VCaP (cell line): Measurements from ENCODE around the gene HOXC13.

ENCODE experiments used
- H3K27ac ChIP-seq: fragments of 450-650 bp; 2 replicates; pipeline ENCODE4 v1.5.1; 2017
- TF ChIP-seq, protein P1 (sequence below): fragments of 450-650 bp; conservative IDR thresholded peaks from 2 replicates; pipeline ENCODE4 v1.5.1; 2017; ENCODE audit warnings: mild to moderate bottlenecking, moderate library complexity

HOXC13 gene

GRCh38 chr12:53953831-53954693, 15.4 kb downstream of the HOXC13 start:
- no peak overlapping the region for H3K27ac ChIP-seq
- TF ChIP-seq, protein P1, sequence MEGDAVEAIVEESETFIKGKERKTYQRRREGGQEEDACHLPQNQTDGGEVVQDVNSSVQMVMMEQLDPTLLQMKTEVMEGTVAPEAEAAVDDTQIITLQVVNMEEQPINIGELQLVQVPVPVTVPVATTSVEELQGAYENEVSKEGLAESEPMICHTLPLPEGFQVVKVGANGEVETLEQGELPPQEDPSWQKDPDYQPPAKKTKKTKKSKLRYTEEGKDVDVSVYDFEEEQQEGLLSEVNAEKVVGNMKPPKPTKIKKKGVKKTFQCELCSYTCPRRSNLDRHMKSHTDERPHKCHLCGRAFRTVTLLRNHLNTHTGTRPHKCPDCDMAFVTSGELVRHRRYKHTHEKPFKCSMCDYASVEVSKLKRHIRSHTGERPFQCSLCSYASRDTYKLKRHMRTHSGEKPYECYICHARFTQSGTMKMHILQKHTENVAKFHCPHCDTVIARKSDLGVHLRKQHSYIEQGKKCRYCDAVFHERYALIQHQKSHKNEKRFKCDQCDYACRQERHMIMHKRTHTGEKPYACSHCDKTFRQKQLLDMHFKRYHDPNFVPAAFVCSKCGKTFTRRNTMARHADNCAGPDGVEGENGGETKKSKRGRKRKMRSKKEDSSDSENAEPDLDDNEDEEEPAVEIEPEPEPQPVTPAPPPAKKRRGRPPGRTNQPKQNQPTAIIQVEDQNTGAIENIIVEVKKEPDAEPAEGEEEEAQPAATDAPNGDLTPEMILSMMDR, result no peak

- TF ChIP-seq, protein P1, result no peak
- H3K27ac ChIP-seq, result no peak within 1 kb of the TSS
Measured at GRCh38 chr12:53954694-53955035, 16.0 kb downstream of the HOXC13 start, which contains the start of gene HOXC12. HOXC12 (plus strand) TSS chr12:53954903; CDS start chr12:53954930, 27 bp downstream.

GRCh38 chr12:53955036-53955775, 16.6 kb downstream of the HOXC13 start:
- H3K27ac ChIP-seq, result no peak overlapping the region
- TF ChIP-seq, protein P1, result no peak

- TF ChIP-seq, protein P1, result no peak
- H3K27ac ChIP-seq, result no peak overlapping the region
Measured at GRCh38 chr12:53955776-53956250, 17.2 kb downstream of the HOXC13 start.

- TF ChIP-seq, protein P1, result no peak
- no peak overlapping the region for H3K27ac ChIP-seq
Measured at GRCh38 chr12:53956251-53956887, 17.7 kb downstream of the HOXC13 start.

DNA sequence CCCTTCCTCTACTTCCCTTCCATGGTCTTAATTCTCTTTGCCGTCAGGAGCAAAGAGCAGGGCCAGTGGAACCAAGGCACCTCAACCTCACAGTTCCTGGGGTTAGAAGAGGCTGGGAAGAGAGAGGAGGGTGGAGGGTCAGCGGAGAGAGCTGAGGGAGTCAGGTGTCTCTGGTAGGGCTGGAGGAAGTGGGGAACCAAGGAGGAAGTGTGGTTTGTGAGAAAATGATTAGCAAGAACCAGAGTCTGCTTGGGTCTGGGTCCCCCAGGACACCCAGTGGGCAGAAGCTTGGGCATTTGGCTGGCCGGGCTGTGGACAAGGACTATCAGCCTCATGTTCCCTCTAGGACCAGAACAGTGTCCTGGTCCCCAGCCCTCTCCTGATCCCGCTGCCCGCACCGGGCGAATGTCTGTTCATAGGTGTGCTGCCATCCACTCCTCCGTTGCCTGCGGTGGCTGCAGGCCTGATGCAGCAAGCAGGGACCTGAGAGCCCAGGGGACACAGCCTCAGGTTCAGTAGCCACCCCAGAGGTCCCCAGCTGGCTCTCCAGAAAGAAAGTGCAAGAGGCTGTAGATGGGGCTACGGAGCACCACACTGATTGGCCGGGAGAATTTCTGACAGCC, 18.4 kb downstream of the HOXC13 start:
- TF ChIP-seq, protein P1, result no peak
- no peak overlapping the region for H3K27ac ChIP-seq

GRCh38 chr12:53958128-53958527, 19.5 kb downstream of the HOXC13 start:
- TF ChIP-seq, protein P1, result no peak
- no peak overlapping the region for H3K27ac ChIP-seq
